Endothelial cell of umbilical vein (primary cell): ENCODE results near the gene ARHGEF6. TPM values are rescaled to one million over a fixed set of nuclear protein-coding genes. Genes with fewer than 3 reads are reported as not detected.

Experiments
- BruUV-seq: library from RNA; stranded (reverse); fragments of 400-500 nt; replicated peaks from 2 replicates; lab custom pipeline; 2021; lab: Mats Ljungman, UMichigan
- CTCF ChIA-PET: fragments of 300-600, 350-600 bp; sonication (Branson Sonifier 250); formaldehyde crosslinking; loops from one replicate; lab custom pipeline; 2021; ENCODE audit warnings: antibody characterized with exemption, inconsistent platforms; lab: Charles Lee
- POLR2A ChIA-PET: fragments of 300-600, 350-600 bp; sonication (Branson Sonifier 250); formaldehyde crosslinking; loops from one replicate; lab custom pipeline; 2021; ENCODE audit warnings: antibody characterized with exemption, inconsistent platforms; lab: Charles Lee
- DNase-seq: peaks from one replicate; pipeline ENCODE4 v3.0.0-alpha.2; 2011; ENCODE audit warnings: low read depth, low spot score
- FAIRE-seq: peaks from 2 replicates; lab custom pipeline; 2011; peaks lifted over from hg19 to GRCh38; lab: Jason Lieb, UNC
- H2AFZ ChIP-seq: 2 replicates; pipeline ENCODE4 v1.6.0; 2012; ENCODE audit warnings: low read depth, low read length, control low read depth, inconsistent platforms
- H3K27ac ChIP-seq: 2 replicates; pipeline ENCODE4 v1.5.1; 2011; ENCODE audit warnings: low read depth, mild to moderate bottlenecking, control low read depth, low read length, moderate library complexity; ENCODE audit not compliant: insufficient read depth
- H3K27me3 ChIP-seq, 2 experiments: 2 replicates each; pipeline versions ENCODE4 v1.6.0 to v1.6.1; 2011; ENCODE audit warnings: low read length in 2 of 2, mixed read lengths in 1 of 2; ENCODE audit not compliant: control insufficient read depth in 2 of 2, insufficient read depth in 2 of 2
- H3K36me3 ChIP-seq, 2 experiments: 2 replicates in 1 of 2; 3 replicates in 1 of 2; pipeline ENCODE4 v1.5.1; 2011; ENCODE audit warnings: low read length in 2 of 2, mild to moderate bottlenecking in 1 of 2, moderate library complexity in 1 of 2; ENCODE audit not compliant: control insufficient read depth in 2 of 2, insufficient read depth in 2 of 2; ENCODE audit errors: extremely low read depth in 1 of 2
- H3K4me1 ChIP-seq: 3 replicates; pipeline ENCODE4 v1.5.1; 2011; ENCODE audit warnings: mild to moderate bottlenecking, low read length; ENCODE audit not compliant: control insufficient read depth, insufficient read depth; ENCODE audit errors: extremely low read depth
- H3K4me2 ChIP-seq: 2 replicates; pipeline ENCODE4 v1.6.1; 2011; ENCODE audit warnings: low read length, control low read depth, mixed read lengths; ENCODE audit not compliant: insufficient read depth
- H3K4me3 ChIP-seq, 3 experiments: fragments of 200-600 bp in 1 of 3; sonication (generic), shearing (Covaris generic) in 1 of 3; replicated peaks in 1 of 3; 2 replicates each; pipeline ENCODE4 v1.5.1; 2011 to 2016; ENCODE audit warnings: control low read depth in 3 of 3, low read length in 3 of 3, mild to moderate bottlenecking in 2 of 3, inconsistent platforms in 1 of 3, low read depth in 1 of 3, moderate library complexity in 1 of 3; ENCODE audit not compliant: insufficient read depth in 1 of 3
- H3K79me2 ChIP-seq: 2 replicates; pipeline ENCODE4 v1.6.0; 2012; ENCODE audit warnings: low read length, inconsistent platforms; ENCODE audit not compliant: control insufficient read depth, insufficient read depth
- H3K9ac ChIP-seq: replicated peaks from 2 replicates; pipeline ENCODE3; 2011; ENCODE audit warnings: low read length, control low read depth; ENCODE audit not compliant: insufficient read depth; ENCODE audit errors: extremely low read depth
- H3K9me1 ChIP-seq: replicated peaks from 3 replicates; pipeline ENCODE4 v1.6.0; 2011; ENCODE audit warnings: mild to moderate bottlenecking, low read length; ENCODE audit not compliant: control insufficient read depth, insufficient read depth; ENCODE audit errors: extremely low read depth
- H3K9me3 ChIP-seq: replicated peaks from 2 replicates; pipeline ENCODE4 v1.5.1; 2012; ENCODE audit warnings: low read length, inconsistent platforms; ENCODE audit not compliant: control insufficient read depth, insufficient read depth
- H4K20me1 ChIP-seq: replicated peaks from 2 replicates; pipeline ENCODE3; 2011; ENCODE audit warnings: mild to moderate bottlenecking, low read length; ENCODE audit not compliant: control insufficient read depth, insufficient read depth; ENCODE audit errors: extremely low read depth
- CTCF ChIP-seq, 2 donors: IDR thresholded peaks; 1 replicate in 1 of 2; 2 replicates in 1 of 2; pipeline ENCODE4 v1.5.1; 2011; ENCODE audit warnings: low read length in 2 of 2, mild to moderate bottlenecking in 2 of 2, moderate library complexity in 2 of 2, control low read depth in 1 of 2, inconsistent platforms in 1 of 2, low read depth in 1 of 2; ENCODE audit not compliant: insufficient read depth in 1 of 2; ENCODE audit errors: extremely low read depth in 1 of 2
- FOS ChIP-seq: IDR thresholded peaks from 2 replicates; pipeline ENCODE4 v1.6.1; 2011; ENCODE audit warnings: mild to moderate bottlenecking, low read length, moderate library complexity, borderline replicate concordance; ENCODE audit not compliant: insufficient read depth
- GATA2 ChIP-seq: IDR thresholded peaks from 2 replicates; pipeline ENCODE4 v1.7.0; 2011; ENCODE audit warnings: low read depth, mild to moderate bottlenecking, moderate library complexity, mixed read lengths, low read length; ENCODE audit not compliant: insufficient read length, insufficient read depth
- JUN ChIP-seq: IDR thresholded peaks from 2 replicates; pipeline ENCODE4 v1.6.1; 2011; ENCODE audit warnings: borderline replicate concordance, low read depth; ENCODE audit not compliant: insufficient read length, insufficient read depth
- MAX ChIP-seq: IDR thresholded peaks from 2 replicates; pipeline ENCODE4 v1.6.1; 2011; ENCODE audit not compliant: insufficient read depth, insufficient read length
- MYC ChIP-seq: IDR thresholded peaks from one replicate; pipeline ENCODE4 v1.6.1; 2011; ENCODE audit warnings: mild to moderate bottlenecking, low read depth, low read length
- POLR2A ChIP-seq: IDR thresholded peaks from 2 replicates; pipeline ENCODE4 v1.6.1; 2012; ENCODE audit warnings: low read depth, mild to moderate bottlenecking, control low read depth, low read length
- POLR2AphosphoS5 ChIP-seq: IDR thresholded peaks from 2 replicates; pipeline ENCODE4 v1.6.1; 2012; ENCODE audit warnings: low read depth, mild to moderate bottlenecking, control low read depth, low read length, moderate library complexity; ENCODE audit not compliant: insufficient read depth
- dilution Hi-C: fragments of 300-500 bp; cut with MboI; formaldehyde crosslinking; loops from one replicate; pipeline ENCODE4 v1.15.0; 2019; ENCODE audit warnings: low sequenced_read_pairs; ENCODE audit not compliant: extremely low pct_ligation_motif_present
- intact Hi-C: fragments of 100-400 bp; cut with micrococcal nuclease; formaldehyde crosslinking; loops from one replicate; pipeline ENCODE4 v1.10.0; 2022
- polyA plus RNA-seq, 4 experiments: library from polyadenylated mRNA; depleted of rRNA in 3 of 4; stranded (reverse) in 3 of 4; unstranded in 1 of 4; fragments of >200 nt; gene quantifications; 2 replicates each; pipeline versions ENCODE4 v1.2.1 to v1.2.3, GENCODE V29; 2011 to 2012; ENCODE audit warnings: missing spikeins in 1 of 4
- total RNA-seq: library from RNA; stranded (reverse); gene quantifications from 2 replicates; pipeline ENCODE4 v1.2.3, GENCODE V29; 2021

ARHGEF6 gene
- total and polyA plus RNA-seq, 2 donors (not counting 3 experiments of a cell fraction or from before 2014, with no cell fraction given), result 4.9 to 6.4 TPM

- DNase-seq (no peak), FAIRE-seq (no peak)
- Histone ChIP-seq H3K4me3 (no peak within 1 kb of the TSS), H3K27ac (no peak within 1 kb of the TSS), H3K36me3 (no peaks in the 10 kb centered on the region), H3K9ac (no peak within 1 kb of the TSS), H3K79me2 (no peaks in the 10 kb centered on the region), H3K4me2 (no peak within 1 kb of the TSS), H3K9me3 (no peaks in the 10 kb centered on the region), H3K9me1 (no peaks in the 10 kb centered on the region), H2AFZ (no peak within 1 kb of the TSS), H3K4me1 (no peaks in the 10 kb centered on the region), H3K27me3 (no peaks in the 10 kb centered on the region), H4K20me1 (no peaks in the 10 kb centered on the region)
- intact Hi-C loops, result no loop called here
- no TSS peak for BruUV-seq
- POLR2A ChIA-PET, result no interaction called here
- dilution Hi-C loops, result no loop called here
- CTCF ChIA-PET, result no interaction called here
- TF ChIP-seq GATA2, result no peak
- TF ChIP-seq POLR2A, result no peak
- TF ChIP-seq MYC, result no peak
- no peak for TF ChIP-seq POLR2AphosphoS5
- TF ChIP-seq JUN, result no peak
- no peak for TF ChIP-seq MAX
- TF ChIP-seq FOS, result no peak
- TF ChIP-seq CTCF (IDR thresholded peaks at IDR 0.05; ENCODE audit: extremely low read depth in 1 of 2, insufficient read depth in 1 of 2, low read depth in 1 of 2, low read length in 2 of 2), result no peak
These were observed 132.9 kb downstream of the ARHGEF6 start, which contains the start of gene CD40LG for GRCh38 chrX:136647677-136648360. TSS of gene CD40LG (plus strand) at chrX:136648158. CDS start at chrX:136648249, 91 bp downstream.
